Activated CD8-positive, alpha-beta memory T cell treated with anti-CD3 and anti-CD28 coated beads, Interleukin-2, amount 50 U/mL, for 1 hour (primary cell): ENCODE data around the gene TGFBR3L.

Experiments
- DNase-seq: peaks from one replicate; pipeline ENCODE4 v3.0.0-alpha.2; 2020; ENCODE audit errors: extremely low read depth

Gene TGFBR3L

DNA sequence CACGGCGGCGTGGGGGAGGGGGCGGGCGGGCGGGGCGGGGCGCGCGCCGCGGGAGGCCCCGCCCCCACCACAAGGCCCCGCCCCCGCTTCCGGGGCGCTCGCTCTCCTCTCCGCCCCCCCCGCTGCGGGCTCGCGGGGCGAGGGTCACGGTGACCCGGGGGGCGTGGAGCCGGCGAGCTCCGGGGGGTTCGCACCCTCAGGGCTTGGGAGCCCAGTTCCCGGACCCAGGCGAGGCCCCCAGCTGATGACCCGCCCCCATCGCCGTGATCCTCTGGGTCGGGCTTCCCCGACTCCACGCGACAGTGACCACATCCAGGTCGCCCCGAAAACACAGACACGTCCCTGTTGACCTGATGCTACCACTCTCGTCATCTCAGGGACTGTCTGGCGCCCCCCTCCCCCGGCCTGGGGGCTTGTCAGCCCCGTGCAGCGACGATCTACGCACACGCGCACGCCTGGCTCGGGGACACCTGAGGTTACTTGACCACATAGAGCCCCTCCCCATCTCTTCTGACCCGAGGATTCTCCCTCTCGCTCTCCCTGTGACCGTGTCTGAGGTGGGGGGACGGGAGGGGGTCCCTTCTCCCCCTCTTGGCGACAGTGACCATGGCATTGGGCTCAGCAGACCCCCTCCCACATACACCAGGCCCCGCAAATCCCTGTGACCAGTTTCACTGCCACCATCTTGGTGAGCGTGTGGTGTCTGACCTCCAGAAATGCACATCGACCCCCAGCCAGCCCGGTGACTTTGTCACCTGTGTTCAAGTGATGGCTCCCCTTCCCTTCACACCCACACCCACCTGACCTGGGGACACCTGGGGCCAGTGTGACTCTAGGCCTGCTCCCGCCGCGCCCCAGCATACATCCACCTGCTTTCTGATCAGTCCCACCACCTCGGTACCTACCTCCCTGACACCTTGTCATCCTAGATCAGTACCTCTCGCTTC lies 10.3 kb upstream of the TGFBR3L start:
- DNase-seq: peak; percentile 52

DNA sequence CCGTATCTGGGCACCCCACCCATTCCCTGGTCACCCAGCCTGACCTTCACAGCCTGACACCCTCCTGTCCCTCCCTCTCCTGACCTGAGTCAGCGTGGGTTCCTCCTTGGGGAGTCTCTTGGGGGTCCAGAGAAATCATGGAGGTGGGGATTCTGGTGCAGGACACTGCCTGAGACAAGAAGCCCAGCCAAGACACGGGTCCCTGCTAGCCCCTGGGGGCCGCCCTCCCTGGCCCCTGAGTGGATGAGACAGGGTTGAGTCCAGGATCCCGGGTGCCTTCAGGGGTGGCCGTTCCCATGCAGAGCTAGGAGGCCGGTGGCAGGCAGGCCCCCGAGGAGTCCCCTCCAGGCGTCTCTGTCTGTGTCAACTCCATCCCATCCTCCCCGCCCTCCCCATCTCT lies 9.4 kb upstream of the TGFBR3L start:
- DNase-seq: no peak

DNA sequence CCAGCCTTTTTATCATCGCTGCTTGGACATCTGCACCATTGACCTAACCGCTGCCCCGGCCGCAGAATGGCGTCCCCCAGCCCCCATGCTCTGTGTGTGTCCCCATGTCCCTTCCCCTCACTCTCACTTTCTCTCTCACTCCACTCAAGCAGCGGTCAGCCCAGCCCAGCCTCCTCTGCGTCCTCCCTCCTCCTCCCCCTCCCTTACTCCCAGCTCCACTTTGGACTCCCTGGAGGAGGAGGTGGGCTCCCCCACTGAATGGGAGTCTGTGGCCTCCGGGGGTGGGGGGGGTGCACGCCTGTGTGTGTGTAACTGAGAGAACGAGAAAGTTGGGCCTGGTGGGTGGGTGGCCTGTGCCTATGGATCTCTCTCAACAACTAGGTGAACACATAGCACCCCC lies 8.8 kb upstream of the TGFBR3L start:
- no peak for DNase-seq

DNA sequence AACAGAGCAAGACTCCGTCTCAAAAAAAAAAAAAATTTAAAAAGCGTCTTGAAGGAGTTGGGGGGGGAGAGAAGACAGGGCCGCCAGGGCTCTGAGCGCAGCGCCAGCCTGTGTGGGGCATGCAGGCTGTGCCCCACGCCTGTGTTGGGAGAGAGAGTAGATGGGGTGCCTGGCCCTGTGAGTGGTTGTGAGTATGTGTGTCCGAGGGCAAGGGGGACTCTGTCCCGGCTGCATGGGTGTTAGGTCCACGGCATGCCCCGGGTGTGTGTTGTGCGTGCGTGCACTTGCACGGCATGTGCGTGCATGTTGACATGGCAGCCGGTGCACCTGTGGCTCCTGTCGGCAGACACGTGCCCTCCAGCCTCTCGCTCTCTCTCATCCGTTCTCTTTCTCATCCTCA lies 7.5 kb upstream of the TGFBR3L start:
- no peak for DNase-seq

DNA sequence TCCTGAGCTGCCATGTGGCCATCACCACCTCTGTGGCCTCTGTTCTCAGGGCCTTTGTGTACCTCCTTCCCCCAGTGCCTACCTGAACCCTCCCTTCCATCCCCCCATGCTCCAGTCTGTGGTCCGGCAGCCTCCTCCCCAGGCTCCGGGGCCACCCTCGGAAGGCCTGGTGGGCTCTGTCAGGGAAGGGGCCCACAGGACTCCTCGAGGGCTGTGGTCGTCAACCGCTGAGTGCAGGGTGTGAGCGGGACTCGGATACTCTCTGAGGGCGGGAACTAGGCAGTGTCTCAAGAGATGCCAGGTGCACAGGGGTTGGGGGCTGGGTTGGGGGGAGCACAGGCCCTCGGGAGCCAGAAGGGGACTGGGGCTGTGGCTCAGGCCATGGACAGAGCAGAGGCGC lies 7.1 kb upstream of the TGFBR3L start:
- DNase-seq: no peak

DNA sequence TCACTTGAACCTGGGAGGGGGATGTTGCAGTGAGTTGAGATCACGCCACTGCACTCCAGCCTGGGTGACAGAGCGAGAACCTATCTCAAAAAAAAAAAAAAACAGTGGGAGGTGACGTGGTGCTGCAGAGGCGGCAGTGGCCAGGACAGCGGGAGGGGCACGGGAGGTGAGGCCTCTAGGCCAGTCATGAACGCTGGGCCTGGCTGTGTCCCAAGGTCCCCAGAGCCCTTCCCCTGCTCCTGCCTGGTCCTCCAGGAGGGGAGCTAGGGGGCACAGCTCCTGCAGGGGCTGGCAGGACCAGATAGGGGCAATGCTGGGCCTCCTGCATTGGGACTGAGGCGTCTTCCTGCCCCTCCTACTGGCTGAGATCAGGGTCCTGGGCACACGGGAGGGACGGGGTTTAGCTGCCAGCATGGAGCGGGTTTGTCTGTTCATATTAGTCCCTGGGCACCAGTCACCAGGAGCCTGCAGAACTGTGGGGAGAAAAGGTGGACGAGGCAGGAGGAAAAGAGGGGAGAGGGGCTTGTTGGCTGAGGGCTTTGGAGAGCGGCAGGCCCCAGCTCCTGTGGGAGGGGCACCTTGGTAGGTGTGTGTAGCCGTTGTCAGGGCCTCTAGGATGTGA lies 6.4 kb upstream of the TGFBR3L start:
- DNase-seq: no peak

DNA sequence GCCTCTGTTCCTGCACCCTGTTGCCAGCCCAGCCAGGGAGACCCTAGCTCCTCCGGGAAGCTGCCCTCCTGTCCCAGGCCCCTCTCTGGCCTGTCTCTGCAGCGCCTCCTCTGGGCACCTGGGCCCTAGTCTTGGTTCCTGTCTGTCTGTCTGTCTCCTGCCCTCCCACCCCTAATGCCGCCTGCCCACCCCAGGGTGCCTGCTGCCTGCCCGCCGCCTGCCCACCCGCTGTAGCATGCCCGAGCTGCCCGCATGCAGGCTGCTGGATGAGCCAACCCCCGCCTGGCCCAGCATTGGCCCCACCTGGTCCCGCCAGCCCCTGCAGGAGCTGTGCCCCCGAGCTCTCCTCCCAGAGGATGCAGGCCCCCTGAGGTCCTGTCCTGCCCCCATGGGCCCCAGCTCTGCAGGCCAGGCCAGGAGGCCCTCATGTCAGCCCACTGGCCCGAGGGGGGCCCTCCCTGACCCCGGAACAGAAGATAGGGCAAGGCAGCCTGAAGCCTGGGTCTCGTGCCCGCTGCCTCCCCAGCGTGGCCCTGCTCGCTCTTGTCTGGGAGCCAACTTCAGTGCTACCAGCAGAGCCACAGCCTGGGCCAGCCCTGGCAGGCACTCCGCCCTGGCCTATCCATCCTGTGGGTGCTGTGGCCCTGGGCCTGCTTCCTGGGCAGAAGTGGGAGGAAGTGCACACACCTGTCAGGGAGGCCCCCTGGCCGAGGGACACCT lies 5.7 kb upstream of the TGFBR3L start:
- no peak for DNase-seq

DNA sequence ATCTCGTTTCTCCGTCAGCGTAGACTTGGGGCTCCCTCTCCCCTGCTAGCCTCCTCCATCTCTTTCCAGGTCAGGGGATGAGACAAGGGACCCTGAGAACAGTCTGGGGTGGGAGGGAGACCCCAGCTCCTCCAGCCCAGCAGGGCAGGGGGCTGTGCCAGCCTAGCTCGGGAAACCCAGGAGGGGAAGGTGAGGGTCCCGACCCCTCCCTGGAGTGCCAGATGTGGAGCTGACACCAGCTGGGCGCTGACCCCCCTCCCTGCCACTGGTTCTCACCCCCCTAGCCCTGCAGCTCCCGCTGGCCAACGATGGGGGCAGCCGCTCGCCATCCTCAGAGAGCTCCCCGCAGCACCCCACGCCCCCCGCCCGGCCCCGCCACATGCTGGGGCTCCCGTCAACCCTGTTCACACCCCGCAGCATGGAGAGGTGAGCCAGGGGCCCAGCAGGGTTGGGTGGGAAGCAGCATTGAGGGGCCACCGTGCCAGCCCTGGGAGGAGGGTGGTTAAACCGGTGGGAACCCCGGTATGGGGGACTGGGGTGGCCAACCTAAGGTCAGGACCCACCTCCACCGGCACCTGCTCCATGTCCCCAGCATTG lies 5.1 kb upstream of the TGFBR3L start:
- no peak for DNase-seq

DNA sequence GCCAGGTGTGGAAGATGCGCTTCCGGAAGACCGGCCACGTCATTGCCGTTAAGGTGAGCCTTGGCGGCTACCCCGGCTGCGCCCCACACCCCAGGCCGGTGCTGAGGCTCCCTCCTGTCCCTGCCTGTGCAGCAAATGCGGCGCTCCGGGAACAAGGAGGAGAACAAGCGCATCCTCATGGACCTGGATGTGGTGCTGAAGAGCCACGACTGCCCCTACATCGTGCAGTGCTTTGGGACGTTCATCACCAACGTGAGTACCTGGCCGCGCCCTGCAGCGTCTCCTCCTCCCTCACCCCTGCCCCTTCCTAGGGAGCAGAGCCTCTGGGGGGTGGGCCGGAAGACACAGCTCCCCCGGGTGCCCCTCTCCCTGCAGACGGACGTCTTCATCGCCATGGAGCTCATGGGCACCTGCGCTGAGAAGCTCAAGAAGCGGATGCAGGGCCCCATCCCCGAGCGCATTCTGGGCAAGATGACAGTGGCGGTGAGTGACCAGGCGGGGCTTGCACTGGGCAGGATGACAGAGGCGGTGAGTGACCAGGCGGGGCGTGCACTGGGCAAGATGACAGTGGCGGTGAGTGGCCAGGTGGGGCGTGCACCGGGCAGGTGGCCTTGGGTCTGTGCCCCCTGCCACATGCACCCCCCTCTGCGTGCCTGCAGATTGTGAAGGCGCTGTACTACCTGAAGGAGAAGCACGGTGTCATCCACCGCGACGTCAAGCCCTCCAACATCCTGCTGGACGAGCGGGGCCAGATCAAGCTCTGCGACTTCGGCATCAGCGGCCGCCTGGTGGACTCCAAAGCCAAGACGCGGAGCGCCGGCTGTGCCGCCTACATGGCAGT lies 4.1 kb upstream of the TGFBR3L start:
- no peak for DNase-seq

DNA sequence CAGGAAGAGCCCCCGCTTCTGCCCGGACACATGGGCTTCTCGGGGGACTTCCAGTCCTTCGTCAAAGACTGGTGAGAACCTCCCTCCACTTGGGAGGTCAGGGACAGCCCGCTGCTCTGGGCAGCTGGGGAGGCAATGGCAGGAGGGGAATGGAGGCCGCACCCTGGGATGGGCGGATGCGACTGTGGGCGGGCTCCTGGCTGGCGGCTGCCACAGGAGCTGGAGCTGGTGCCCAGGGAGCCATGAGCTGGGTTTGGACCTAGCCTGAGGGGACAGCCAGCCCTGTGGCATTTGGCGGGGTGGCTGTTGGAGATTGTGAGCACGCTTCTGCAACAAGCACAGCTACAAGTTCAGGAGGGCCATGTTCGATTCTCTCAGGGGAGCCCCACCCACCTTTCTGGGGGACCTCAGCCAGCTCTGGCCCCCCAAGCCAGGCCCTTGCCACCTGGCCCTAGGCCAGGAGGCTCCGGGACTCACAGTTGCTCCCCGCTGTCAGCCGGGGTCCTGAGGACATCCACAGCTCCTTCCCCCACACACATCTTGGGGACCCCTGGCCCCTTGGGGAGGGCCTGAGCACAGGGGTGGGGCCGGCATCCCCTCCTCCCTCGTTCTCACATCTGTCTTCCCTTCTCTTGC lies 3.0 kb upstream of the TGFBR3L start:
- DNase-seq: no peak

DNA sequence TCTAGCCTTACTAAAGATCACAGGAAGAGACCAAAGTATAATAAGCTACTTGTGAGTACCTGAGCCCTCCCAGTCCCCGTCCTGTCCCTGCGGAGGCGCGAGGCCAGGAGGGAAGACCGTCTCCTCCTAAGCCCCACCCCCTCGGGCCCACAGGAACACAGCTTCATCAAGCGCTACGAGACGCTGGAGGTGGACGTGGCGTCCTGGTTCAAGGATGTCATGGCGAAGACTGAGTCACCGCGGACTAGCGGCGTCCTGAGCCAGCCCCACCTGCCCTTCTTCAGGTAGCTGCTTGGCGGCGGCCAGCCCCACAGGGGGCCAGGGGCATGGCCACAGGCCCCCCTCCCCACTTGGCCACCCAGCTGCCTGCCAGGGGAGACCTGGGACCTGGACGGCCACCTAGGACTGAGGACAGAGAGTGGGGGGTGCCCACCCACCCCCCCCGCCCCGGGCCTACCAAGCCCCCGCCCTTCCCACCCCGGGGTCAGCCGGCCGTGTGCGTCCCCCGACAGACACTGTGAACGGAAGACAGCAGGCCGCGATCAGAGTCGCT lies 2.4 kb upstream of the TGFBR3L start:
- DNase-seq: no peak

DNA sequence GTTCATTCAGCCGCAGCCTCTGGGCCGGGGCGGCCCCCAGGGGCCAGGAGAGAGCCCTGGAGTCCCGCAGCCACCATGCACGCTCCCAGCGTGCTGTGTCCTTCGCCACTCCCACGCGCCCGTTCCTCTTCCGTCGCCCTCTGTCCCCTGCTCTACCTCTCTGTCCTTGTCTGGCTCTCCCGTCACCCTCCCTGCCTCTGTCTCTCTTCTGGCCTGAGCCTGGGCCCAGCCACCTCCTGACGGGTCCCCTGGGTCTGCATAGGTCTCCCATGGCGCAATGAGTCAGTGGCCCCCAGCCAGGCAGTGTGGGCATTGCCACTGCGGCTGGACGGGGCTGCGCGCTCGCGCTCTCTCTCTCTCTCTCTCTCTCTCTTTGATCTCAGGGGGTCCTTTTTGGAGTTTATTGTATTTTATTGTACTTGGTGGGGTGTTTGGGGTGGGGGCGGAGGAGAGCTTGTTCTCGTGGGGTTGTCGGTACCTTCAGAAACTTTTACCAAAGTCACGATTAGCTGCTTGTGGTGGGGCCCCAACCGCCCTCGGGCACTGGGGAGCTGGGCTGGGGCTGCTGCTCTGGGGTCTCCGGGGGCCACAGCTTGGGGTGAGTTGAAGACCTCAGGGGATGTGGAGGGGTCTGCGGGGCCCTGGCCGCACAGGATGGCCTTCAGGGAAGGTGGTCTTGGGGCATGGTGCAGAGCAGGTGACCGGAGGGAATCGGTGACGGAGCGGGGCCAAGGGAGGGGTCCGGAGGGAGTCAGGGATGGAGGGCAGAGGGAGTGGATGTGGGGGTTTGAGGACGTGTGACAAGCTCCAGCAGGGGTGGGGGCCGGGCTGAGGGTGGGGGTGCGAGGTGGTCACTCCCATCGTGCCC lies 1.7 kb upstream of the TGFBR3L start:
- no peak for DNase-seq

DNA sequence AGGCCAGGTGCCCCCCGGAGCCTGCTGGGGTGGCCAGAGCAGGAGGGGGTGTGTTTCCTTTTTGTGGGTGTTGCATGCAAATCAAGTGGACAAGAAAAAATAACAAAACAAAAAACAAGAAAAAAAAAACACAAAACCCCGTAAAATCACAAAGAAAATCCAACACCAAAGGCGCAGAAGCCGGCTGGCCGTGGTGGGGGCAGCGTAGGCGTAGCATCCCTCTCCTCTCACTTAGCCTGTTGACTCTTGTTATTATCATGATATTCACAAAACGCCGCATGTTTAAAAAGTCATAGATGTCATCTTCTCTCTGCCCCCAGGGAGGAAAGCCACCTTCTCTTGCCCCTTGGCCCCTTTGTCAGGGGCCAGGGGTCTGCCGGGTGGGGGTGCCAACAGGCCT lies 978 bp upstream of the TGFBR3L start:
- DNase-seq: no peak

DNA sequence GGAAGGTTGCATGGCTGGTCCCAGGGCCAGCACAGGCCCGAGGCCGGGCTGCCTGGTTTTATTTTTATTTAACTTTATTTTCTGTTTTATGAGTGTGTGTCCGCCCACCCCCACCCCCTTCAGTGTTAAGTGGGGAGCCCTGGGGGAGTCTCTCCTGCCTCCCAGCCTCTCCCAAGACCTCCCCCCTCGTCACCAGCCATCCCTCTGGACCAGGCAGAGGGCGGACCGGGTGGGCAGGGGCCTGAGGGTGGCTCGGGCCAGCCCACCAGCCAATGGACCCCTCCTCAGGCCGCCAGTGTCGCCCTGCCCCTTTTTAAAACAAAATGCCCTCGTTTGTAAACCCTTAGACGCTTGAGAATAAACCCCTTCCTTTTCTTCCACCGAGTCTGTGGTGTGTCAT lies 531 bp upstream of the TGFBR3L start:
- DNase-seq: no peak

DNA sequence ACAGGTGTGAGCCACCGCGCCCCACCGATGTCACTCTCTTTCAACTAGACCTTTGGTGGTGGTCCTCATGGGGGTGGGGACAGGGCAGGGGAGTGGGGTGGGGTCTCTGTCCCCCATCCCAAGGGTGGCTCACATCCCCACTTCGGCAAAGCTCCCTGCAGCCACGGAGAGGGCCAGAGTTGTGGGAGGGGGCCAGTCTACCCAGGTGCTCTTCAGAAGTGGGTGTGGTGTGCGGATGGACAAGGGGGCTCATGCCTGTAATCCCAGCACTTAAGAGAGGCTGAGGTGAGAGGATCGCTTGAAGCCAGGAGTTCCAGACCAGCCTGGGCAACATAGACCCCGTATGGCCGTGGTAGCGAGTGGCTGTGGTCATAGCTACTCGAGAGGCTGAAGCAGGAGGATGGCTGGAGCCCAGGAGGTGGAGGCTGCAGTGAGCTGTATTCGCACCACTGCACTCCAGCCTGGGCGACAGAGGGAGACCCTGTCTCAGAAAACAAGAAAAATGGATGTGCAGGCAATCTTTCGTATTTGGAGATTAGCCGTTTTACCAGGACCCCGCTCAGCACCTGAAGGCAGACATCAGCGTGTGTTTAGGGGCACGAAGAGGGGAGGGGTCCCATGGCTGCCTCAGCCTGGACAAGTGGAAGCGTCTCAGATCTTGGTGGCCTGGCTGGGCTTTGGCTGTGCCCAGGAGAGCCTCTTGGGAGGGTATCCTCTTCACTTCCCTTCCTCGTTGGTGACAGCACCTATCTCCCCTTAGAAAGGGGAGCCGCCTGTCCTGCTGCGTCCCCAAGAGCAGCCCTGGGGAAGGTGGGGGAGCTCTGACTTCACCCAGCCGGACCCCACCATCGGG lies 846 bp downstream of the TGFBR3L start:
- no peak for DNase-seq

DNA sequence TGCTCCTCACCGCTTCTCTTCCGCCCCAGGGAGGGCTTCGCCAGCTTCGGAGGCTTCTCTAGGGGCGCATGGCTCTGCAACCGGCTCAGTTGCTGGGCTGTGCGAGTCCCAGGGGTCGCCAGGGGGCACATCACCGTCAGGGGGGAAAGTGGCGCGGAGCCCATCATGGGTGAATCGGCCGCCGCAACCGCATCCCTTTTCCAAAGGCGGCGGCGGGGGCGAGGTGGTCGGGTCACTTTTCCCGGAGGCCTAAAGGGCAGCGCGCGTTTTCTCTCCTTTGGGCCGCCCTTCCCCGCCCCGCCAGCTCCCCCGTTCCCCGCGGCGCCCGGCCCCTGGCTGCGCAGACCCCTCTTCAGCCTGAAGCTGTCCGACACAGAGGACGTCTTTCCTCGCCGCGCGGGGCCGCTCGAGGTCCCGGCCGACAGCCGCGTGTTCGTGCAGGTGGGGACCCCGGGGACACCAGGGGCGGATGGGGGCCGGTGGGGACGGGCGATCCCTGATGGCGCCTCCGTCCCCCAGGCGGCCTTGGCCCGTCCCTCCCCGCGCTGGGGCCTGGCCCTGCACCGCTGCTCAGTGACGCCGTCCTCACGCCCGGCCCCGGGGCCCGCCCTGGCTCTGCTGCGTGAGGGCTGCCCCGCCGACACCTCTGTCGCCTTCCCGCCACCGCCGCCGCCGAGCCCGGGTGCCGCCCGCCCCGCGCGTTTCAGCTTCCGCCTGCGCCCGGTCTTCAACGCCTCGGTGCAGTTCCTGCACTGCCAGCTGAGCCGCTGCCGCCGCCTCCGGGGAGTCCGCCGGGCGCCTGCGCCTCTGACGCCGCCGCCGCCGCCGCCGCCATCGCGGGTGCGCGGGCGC lies 1.7 kb downstream of the TGFBR3L start:
- no peak for DNase-seq

DNA sequence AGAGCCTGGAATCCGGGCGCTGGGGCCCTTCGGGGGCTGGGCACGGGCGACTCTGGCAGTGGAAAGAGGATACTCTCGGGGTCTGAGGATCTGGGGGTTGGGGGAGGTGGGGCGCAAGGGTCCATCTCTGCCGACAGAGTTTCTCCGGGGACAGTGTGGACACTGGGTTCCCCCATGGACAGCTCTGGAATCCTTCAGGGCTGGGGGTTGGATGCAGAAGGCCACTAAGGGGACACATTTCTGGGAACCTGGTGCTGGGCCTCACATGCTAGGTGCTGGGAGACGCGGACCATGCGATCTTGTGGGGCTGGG lies 2.3 kb downstream of the TGFBR3L start:
- DNase-seq: no peak
